GM18517 (cell line): ENCODE data around the gene TEK.

Experiments used
- ATAC-seq: cut with Tn5 transposase; IDR thresholded peaks from one replicate; pipeline ENCODE4 v1.9.1; 2021; ENCODE audit warnings: mild to moderate bottlenecking, moderate library complexity; ENCODE audit not compliant: unreplicated experiment

The TEK gene

GRCh38 chr9:27118916-27119315, 9.9 kb downstream of the TEK start:
- ATAC-seq, result no peak

GRCh38 chr9:27124151-27124550, 15.1 kb downstream of the TEK start:
- ATAC-seq, result no peak

- no peak for ATAC-seq
These were observed 16.0 kb downstream of the TEK start for GRCh38 chr9:27125030-27125429.

- no peak for ATAC-seq
These were observed 16.9 kb downstream of the TEK start for GRCh38 chr9:27125936-27126335.

- ATAC-seq, result no peak
These were observed 17.6 kb downstream of the TEK start for GRCh38 chr9:27126670-27127069.

- no peak for ATAC-seq
These were observed 20.2 kb downstream of the TEK start for GRCh38 chr9:27129221-27129620.

GRCh38 chr9:27131731-27132130, 22.7 kb downstream of the TEK start:
- ATAC-seq, result no peak

GRCh38 chr9:27133817-27134216, 24.8 kb downstream of the TEK start:
- ATAC-seq, result no peak

GRCh38 chr9:27142299-27142930, 33.4 kb downstream of the TEK start:
- no peak for ATAC-seq

GRCh38 chr9:27145143-27145542, 36.1 kb downstream of the TEK start:
- ATAC-seq, result no peak

- ATAC-seq, result no peak
These were observed 40.6 kb downstream of the TEK start for GRCh38 chr9:27149651-27150050.

- ATAC-seq, result no peak
These were observed 41.9 kb downstream of the TEK start for GRCh38 chr9:27150746-27151406.

- ATAC-seq, result no peak
These were observed 42.8 kb downstream of the TEK start for GRCh38 chr9:27151693-27152404.

- ATAC-seq, result no peak
These were observed 43.3 kb downstream of the TEK start for GRCh38 chr9:27152405-27152718.

- ATAC-seq, result no peak
These were observed 45.9 kb downstream of the TEK start for GRCh38 chr9:27154908-27155307.

- ATAC-seq, result no peak
These were observed 48.1 kb downstream of the TEK start for GRCh38 chr9:27157097-27157496.

- no peak for ATAC-seq
These were observed 48.7 kb downstream of the TEK start for GRCh38 chr9:27157736-27158135.

GRCh38 chr9:27160636-27161035, 51.6 kb downstream of the TEK start:
- ATAC-seq, result no peak

- ATAC-seq, result no peak
These were observed 53.0 kb downstream of the TEK start for GRCh38 chr9:27162045-27162444.

GRCh38 chr9:27165068-27165467, 56.0 kb downstream of the TEK start:
- no peak for ATAC-seq

- no peak for ATAC-seq
These were observed 56.6 kb downstream of the TEK start for GRCh38 chr9:27165670-27166069.

- ATAC-seq, result no peak
These were observed 59.5 kb downstream of the TEK start for GRCh38 chr9:27168496-27168895.
